Colonic mucosa (tissue), 4 donors: Measurements from ENCODE around the gene ACACA. TPM values are rescaled to one million over a fixed set of nuclear protein-coding genes. Genes with fewer than 3 reads are reported as not detected.

ENCODE experiments used
- DNase-seq: peaks from one replicate; pipeline ENCODE4 v3.0.0-alpha.2; 2020
- H3K27ac ChIP-seq: fragments of 200-600 bp; one replicate; pipeline ENCODE4 v1.8.0; 2021
- H3K27me3 ChIP-seq: fragments of 200-600 bp; one replicate; pipeline ENCODE4 v1.8.0; 2021
- H3K36me3 ChIP-seq: fragments of 200-600 bp; one replicate; pipeline ENCODE4 v1.8.0; 2021
- H3K4me1 ChIP-seq: fragments of 200-600 bp; one replicate; pipeline ENCODE4 v1.8.0; 2021; ENCODE audit warnings: mild to moderate bottlenecking
- H3K4me3 ChIP-seq: fragments of 200-600 bp; one replicate; pipeline ENCODE4 v1.8.0; 2021
- H3K9ac ChIP-seq, 2 donors: one replicate each; pipeline ENCODE4 v1.7.0; 2013; ENCODE audit warnings: control low read depth in 2 of 2, low read depth in 2 of 2, low read length in 2 of 2
- H3K9me3 ChIP-seq: fragments of 200-600 bp; one replicate; pipeline ENCODE4 v1.8.0; 2021
- CTCF ChIP-seq: fragments of 200-600 bp; IDR thresholded peaks from one replicate; pipeline ENCODE4 v1.8.0; 2022; ENCODE audit warnings: antibody characterized with exemption, mild to moderate bottlenecking
- intact Hi-C: fragments of 100-400 bp; cut with DNase I; formaldehyde crosslinking; loops from one replicate; pipeline ENCODE4 v1.14.1; 2022
- total RNA-seq, 2 donors: library from RNA; stranded (reverse); fragmentation: NEBNext Ultra II Directional in 1 of 2; extraction: Animal tissue kit (Norgen Biotek cat#: 25700) in 1 of 2; gene quantifications; one replicate each; pipeline ENCODE4 v1.2.1, GENCODE V29; 2021
- donor health status: healthy.
- donor health status: DM: no; HTN: no; CAD: no.
- donor health status: DM: no; HTN: no; CAD: no.

The ACACA gene
- total RNA-seq, 2 donors from 2014 or later = 59.5 to 72.6 TPM

GRCh38 chr17:37259030-37259735 lies 147.5 kb downstream of the ACACA start:
- no peak overlapping the region for H3K9ac ChIP-seq
- intact Hi-C loops = no loop called here
- no peak overlapping the region for H3K4me3 ChIP-seq
- H3K27ac ChIP-seq = no peak overlapping the region
- H3K4me1 ChIP-seq = no peaks in the 10 kb centered on the region
- DNase-seq = no peak
- H3K36me3 ChIP-seq = peaks cover 8% of the 10 kb centered on the region
- no peaks in the 10 kb centered on the region for H3K9me3 ChIP-seq
- no peaks in the 10 kb centered on the region for H3K27me3 ChIP-seq
- TF ChIP-seq CTCF = no peak

GRCh38 chr17:37256627-37257026 lies 150.0 kb downstream of the ACACA start:
- H3K36me3 ChIP-seq = peaks cover 8% of the 10 kb centered on the region
- intact Hi-C loops = no loop called here
- H3K4me1 ChIP-seq = no peaks in the 10 kb centered on the region
- no peak for DNase-seq
- no peaks in the 10 kb centered on the region for H3K9me3 ChIP-seq
- H3K27ac ChIP-seq = no peak overlapping the region
- no peaks in the 10 kb centered on the region for H3K27me3 ChIP-seq
- no peak for TF ChIP-seq CTCF
- H3K9ac ChIP-seq = no peak overlapping the region
- H3K4me3 ChIP-seq = no peak overlapping the region

GRCh38 chr17:37255432-37255831 lies 151.2 kb downstream of the ACACA start:
- intact Hi-C loops = no loop called here
- H3K36me3 ChIP-seq = peaks cover 8% of the 10 kb centered on the region

GRCh38 chr17:37247825-37248224 lies 158.8 kb downstream of the ACACA start:
- Histone ChIP-seq H3K36me3 (peaks cover 5% of the 10 kb centered on the region), H3K27ac (no peak overlapping the region), H3K4me3 (no peak overlapping the region), H3K9me3 (no peaks in the 10 kb centered on the region), H3K4me1 (no peaks in the 10 kb centered on the region), H3K9ac (no peak overlapping the region), H3K27me3 (no peaks in the 10 kb centered on the region)
- intact Hi-C loops = no loop called here
- DNase-seq = no peak
- no peak for TF ChIP-seq CTCF

More at GRCh38 chr17:37255432-37255831, 151.2 kb downstream of the ACACA start:
- Histone ChIP-seq H3K9me3 (no peaks in the 10 kb centered on the region), H3K4me3 (no peak overlapping the region), H3K27ac (no peak overlapping the region), H3K27me3 (no peaks in the 10 kb centered on the region), H3K9ac (no peak overlapping the region), H3K4me1 (no peaks in the 10 kb centered on the region)
- no peak for TF ChIP-seq CTCF
- no peak for DNase-seq

GRCh38 chr17:37246085-37246484 lies 160.6 kb downstream of the ACACA start:
- peaks cover 5% of the 10 kb centered on the region for H3K36me3 ChIP-seq
- TF ChIP-seq CTCF = no peak

More at GRCh38 chr17:37246085-37246484, 160.6 kb downstream of the ACACA start:
- H3K4me3 ChIP-seq = no peak overlapping the region
- no peak overlapping the region for H3K27ac ChIP-seq
- no peak overlapping the region for H3K9ac ChIP-seq
- H3K4me1 ChIP-seq = no peaks in the 10 kb centered on the region
- DNase-seq = no peak
- H3K27me3 ChIP-seq = no peaks in the 10 kb centered on the region
- intact Hi-C loops = no loop called here
- H3K9me3 ChIP-seq = no peaks in the 10 kb centered on the region
